A549 (cell line): ENCODE results near the gene ITIH4.

Source experiments
- CTCF ChIP-seq: fragments of >200 bp; sonication (Bioruptor Twin); formaldehyde crosslinking; IDR thresholded peaks from 3 replicates; pipeline ENCODE4 v1.5.1; 2016
- FOSL2 ChIP-seq, 2 experiments: fragments of 450-650 bp in 1 of 2; fragments of >200 bp in 1 of 2; sonication (Bioruptor Twin) in 1 of 2; formaldehyde crosslinking; IDR thresholded peaks; 2 replicates each; pipeline versions ENCODE4 v1.5.0 to v1.6.1; 2016 to 2020; ENCODE audit warnings: mild to moderate bottlenecking in 1 of 2, moderate library complexity in 1 of 2
- MAZ ChIP-seq: fragments of 150-350 bp; IDR thresholded peaks from 2 replicates; pipeline ENCODE4 v1.6.1; 2014; ENCODE audit warnings: antibody characterized with exemption, low read depth, low read length, borderline replicate concordance
- NFE2L2 ChIP-seq: fragments of 150-350 bp; conservative IDR thresholded peaks from 2 replicates; pipeline ENCODE4 v1.6.1; 2014; ENCODE audit warnings: low read length
- NPAS2 ChIP-seq: fragments of 250-450 bp; sonication (Bioruptor Pico); IDR thresholded peaks from 2 replicates; pipeline ENCODE4 v1.8.0; 2022; ENCODE audit warnings: mild to moderate bottlenecking, moderate library complexity, borderline replicate concordance
- POLR2A ChIP-seq: IDR thresholded peaks from 2 replicates; pipeline ENCODE4 v1.6.1; 2012; ENCODE audit warnings: mild to moderate bottlenecking, low read length

GRCh38 chr3:52827866-52828376 lies 2.6 kb downstream of the ITIH4 start:
- TF ChIP-seq CTCF (no peak), NPAS2 (CRISPR knock-in tag) (no peak), NFE2L2 (no peak), POLR2A (no peak), MAZ (no peak), FOSL2 (IDR thresholded peaks at IDR 0.05) (no peak), FOSL2 (CRISPR knock-in tag; IDR thresholded peaks at IDR 0.05) (no peak)
